Naive thymus-derived CD4-positive, alpha-beta T cell (primary cell): Measurements from ENCODE around the gene EPHA10. TPM values are rescaled to one million over a fixed set of nuclear protein-coding genes. Genes with fewer than 3 reads are reported as not detected.

Experiments used
- ATAC-seq: fragments of 150-1000 bp; cut with Tn5 transposase; 2 replicates; pipeline ENCODE4 v1.10.0; 2021; ENCODE audit warnings: mild to moderate bottlenecking, moderate library complexity
- CTCF ChIA-PET: fragments of 350-600 bp; sonication (Branson Sonifier 250); formaldehyde crosslinking; loops from one replicate; lab custom pipeline; 2021; ENCODE audit warnings: antibody characterized with exemption; lab: Charles Lee
- POLR2A ChIA-PET: fragments of 350-600 bp; sonication (Branson Sonifier 250); formaldehyde crosslinking; loops from one replicate; lab custom pipeline; 2021; ENCODE audit warnings: antibody characterized with exemption, inconsistent platforms; lab: Charles Lee
- DNase-seq, 9 donors: peaks; one replicate each; pipeline versions ENCODE4 v3.0.0 to v3.0.0-alpha.2; 2020 to 2022; ENCODE audit warnings: mixed read lengths in 1 of 9
- H3K27ac ChIP-seq: one replicate; pipeline ENCODE4 v1.7.0; 2013; ENCODE audit warnings: mild to moderate bottlenecking, low read depth, low read length, moderate library complexity
- H3K27me3 ChIP-seq, 2 donors: one replicate each; pipeline ENCODE4 v1.7.0; 2013; ENCODE audit warnings: low read length in 2 of 2, mild to moderate bottlenecking in 2 of 2, moderate library complexity in 2 of 2; ENCODE audit not compliant: control insufficient read depth in 2 of 2, insufficient read depth in 2 of 2
- H3K36me3 ChIP-seq, 3 experiments: 1 replicate in 2 of 3; 2 replicates in 1 of 3; pipeline ENCODE4 v1.7.0; 2013; ENCODE audit warnings: low read length in 3 of 3, mild to moderate bottlenecking in 3 of 3, moderate library complexity in 1 of 3; ENCODE audit not compliant: insufficient read depth in 3 of 3, control insufficient read depth in 2 of 3
- H3K4me1 ChIP-seq, 2 donors: one replicate each; pipeline ENCODE4 v1.7.0; 2013; ENCODE audit warnings: low read length in 2 of 2, mild to moderate bottlenecking in 2 of 2, moderate library complexity in 1 of 2; ENCODE audit not compliant: control insufficient read depth in 2 of 2, insufficient read depth in 2 of 2
- H3K4me3 ChIP-seq: 2 replicates; pipeline ENCODE4 v1.7.0; 2013; ENCODE audit warnings: mild to moderate bottlenecking, low read length
- H3K9me3 ChIP-seq, 3 experiments: 1 replicate in 2 of 3; 2 replicates in 1 of 3; pipeline ENCODE4 v1.7.0; 2013; ENCODE audit warnings: low read length in 3 of 3; ENCODE audit not compliant: control insufficient read depth in 2 of 3
- H3K27ac Mint-ChIP-seq, 9 donors: one replicate each; pipeline ENCODE4 v1.8.0; 2020 to 2022; ENCODE audit warnings: mixed read lengths in 9 of 9, mild to moderate bottlenecking in 8 of 9, moderate library complexity in 5 of 9, inconsistent platforms in 2 of 9
- H3K27me3 Mint-ChIP-seq, 5 donors: one replicate each; pipeline ENCODE4 v1.8.0; 2021 to 2022; ENCODE audit warnings: mixed read lengths in 5 of 5, mild to moderate bottlenecking in 1 of 5
- H3K36me3 Mint-ChIP-seq, 5 donors: one replicate each; pipeline ENCODE4 v1.8.0; 2020 to 2022; ENCODE audit warnings: mixed read lengths in 5 of 5, mild to moderate bottlenecking in 3 of 5, inconsistent platforms in 1 of 5
- H3K4me1 Mint-ChIP-seq, 7 donors: one replicate each; pipeline ENCODE4 v1.8.0; 2020 to 2022; ENCODE audit warnings: mixed read lengths in 7 of 7, mild to moderate bottlenecking in 3 of 7, inconsistent platforms in 1 of 7
- H3K4me3 Mint-ChIP-seq, 10 donors: one replicate each; pipeline ENCODE4 v1.8.0; 2020 to 2022; ENCODE audit warnings: mild to moderate bottlenecking in 10 of 10, mixed read lengths in 10 of 10, moderate library complexity in 6 of 10, inconsistent platforms in 2 of 10
- H3K9me3 Mint-ChIP-seq, 11 donors: one replicate each; pipeline ENCODE4 v1.8.0; 2020 to 2022; ENCODE audit warnings: mixed read lengths in 11 of 11, mild to moderate bottlenecking in 4 of 11, inconsistent platforms in 1 of 11, moderate library complexity in 1 of 11
- intact Hi-C, 2 donors: fragments of 100-400 bp; cut with micrococcal nuclease; formaldehyde crosslinking; loops; one replicate each; pipeline ENCODE4 v1.15.1; 2023
- polyA plus RNA-seq, 2 donors: library from polyadenylated mRNA; unstranded; fragments of 300-500 nt; fragmentation: Illumina TruSeq; gene quantifications; one replicate each; pipeline ENCODE4 v1.2.3, GENCODE V29; 2021
- total RNA-seq, 6 experiments: library from RNA in 5 of 6; stranded (reverse) in 5 of 6; gene quantifications; 1 replicate in 5 of 6; 2 replicates in 1 of 6; pipeline ENCODE4 v1.2.3 and lab custom pipeline; 2021 to 2026

The EPHA10 gene
- total and polyA plus RNA-seq, 7 experiments from 2014 or later, result 0.19 TPM; not detected in 6

DNA sequence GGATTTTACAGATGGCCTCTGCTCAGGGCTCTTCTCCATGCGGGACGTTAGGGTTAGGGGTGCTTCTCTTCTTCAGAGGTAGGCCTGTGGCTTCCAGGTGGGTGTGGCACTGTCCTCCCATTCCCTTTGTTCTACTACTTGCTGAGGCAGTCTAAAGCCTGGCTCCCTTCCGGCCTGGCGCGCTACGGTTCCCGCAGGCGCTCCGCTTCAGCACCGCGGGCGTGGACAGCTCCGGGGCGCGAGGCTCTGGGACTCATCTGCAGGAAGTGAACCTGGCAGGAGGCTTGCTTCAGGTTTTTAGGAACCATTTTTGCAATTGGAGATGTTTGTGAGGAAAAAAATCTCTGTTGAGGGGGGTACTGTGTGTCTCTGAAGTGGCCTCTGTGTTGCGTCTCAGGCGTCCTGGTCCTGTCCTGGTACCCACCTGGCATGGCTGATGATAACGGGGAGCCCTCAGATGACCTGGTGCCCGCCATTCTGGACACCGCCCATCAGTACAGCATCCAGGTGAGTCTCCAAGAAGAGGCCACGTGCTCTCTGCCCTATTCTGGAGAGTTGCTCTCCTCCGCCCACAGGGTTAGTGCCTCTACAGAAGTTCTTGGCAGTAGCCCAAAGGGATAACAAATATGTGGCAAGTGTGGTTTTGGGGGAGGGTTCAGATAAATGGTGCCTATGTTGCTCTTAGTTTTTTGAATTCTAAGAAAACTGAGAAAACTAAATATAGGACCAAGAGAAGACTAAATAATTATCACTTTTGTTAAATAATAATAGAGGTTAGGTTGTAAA lies 30.6 kb upstream of the EPHA10 start:
- H3K4me3 ChIP-seq, result no peak overlapping the region
- H3K4me1 ChIP-seq, result peaks cover 3 to 8% of the 10 kb centered on the region in 2 donors
- peaks cover 0 to 8% of the 10 kb centered on the region in 2 donors for H3K27me3 ChIP-seq
- DNase-seq (peak in 8 of 9 donors; percentile 15 to 71 (median 40)), ATAC-seq (peak; percentile 56)
- Mint-ChIP-seq H3K4me3 (peak overlapping the region; percentile 63 to 82 (median 75)), H3K27me3 (peaks cover 25 to 34% (median 29%) of the 10 kb centered on the region in 5 donors), H3K27ac (peak overlapping the region in 3 of 9 donors; percentile 32 to 46 (median 42)), H3K9me3 (peaks cover 0 to 2% (median 0%) of the 10 kb centered on the region in 11 donors), H3K36me3 (peaks cover 3 to 20% (median 10%) of the 10 kb centered on the region in 5 donors), H3K4me1 (peaks cover 8 to 25% (median 14%) of the 10 kb centered on the region in 7 donors)
- intact Hi-C loops, result loop anchor here (2.0 kb wide), 2 partner anchors 13 to 31 kb away; partner anchors contain the start of genes EPHA10 (in 1 of the 2) and YRDC (in 1 of the 2)
- H3K9me3 ChIP-seq, result no peaks in the 10 kb centered on the region
- H3K36me3 ChIP-seq, result peaks cover 0 to 14% (median 0%) of the 10 kb centered on the region in 3 experiments
- H3K27ac ChIP-seq, result no peak overlapping the region
- POLR2A ChIA-PET, result interaction anchor here (1.3 kb wide), 1 partner anchor 13 kb away, joined by 5 read pairs; the partner anchor contains the start of genes C1orf122 and YRDC
- CTCF ChIA-PET, result no interaction called here

DNA sequence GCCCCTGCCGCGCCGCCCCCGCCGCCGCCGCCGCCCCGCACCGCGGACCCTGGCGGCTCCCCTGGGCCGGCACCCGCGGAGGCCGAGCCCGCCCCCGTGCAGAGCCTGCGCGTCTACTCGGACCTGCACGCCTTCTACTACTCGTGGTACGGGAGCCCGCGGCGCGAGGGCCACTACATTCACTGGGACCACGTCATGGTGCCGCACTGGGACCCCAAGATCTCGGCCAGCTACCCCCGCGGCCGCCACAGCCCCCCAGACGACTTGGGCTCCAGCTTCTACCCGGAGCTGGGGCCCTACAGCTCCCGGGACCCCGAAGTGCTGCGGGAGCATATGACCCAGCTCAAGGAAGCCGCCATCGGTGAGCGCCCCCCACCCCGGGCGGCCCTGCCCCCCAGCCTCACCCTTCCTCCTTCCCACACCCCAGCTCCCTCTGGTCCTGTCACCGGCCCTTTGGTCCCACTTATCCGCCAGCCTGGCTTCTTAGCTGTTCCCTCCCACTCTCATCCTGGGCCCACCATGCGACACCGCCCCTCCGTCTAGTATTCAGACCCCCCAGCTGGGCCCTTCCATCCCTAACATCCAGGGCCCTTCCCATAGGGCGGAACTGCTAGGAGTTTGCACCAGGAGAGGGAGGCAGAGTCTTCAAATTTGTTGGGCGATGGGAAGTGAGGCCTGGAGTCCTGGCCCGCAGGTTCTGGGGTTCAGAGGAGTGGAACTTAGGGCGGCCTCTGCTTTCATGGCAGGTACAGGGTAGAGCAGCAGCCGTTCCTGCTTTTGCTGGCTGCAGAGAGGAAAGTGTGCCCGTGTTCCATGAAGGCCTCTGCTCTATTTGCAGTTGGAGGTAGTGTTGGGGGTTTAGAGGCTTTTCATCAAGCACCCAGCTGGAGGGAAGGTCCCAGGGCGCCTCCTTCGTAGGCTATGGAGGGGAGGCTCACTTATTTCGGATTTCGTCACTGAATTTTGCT lies 29.7 kb upstream of the EPHA10 start:
- CTCF ChIA-PET, result no interaction called here
- POLR2A ChIA-PET, result interaction anchor here (1.3 kb wide), 1 partner anchor 13 kb away, joined by 5 read pairs; the partner anchor contains the start of genes C1orf122 and YRDC
- Mint-ChIP-seq H3K4me3 (peak overlapping the region; percentile 23 to 82 (median 75)), H3K27me3 (peaks cover 32 to 42% (median 38%) of the 10 kb centered on the region in 5 donors), H3K9me3 (peaks cover 0 to 2% (median 0%) of the 10 kb centered on the region in 11 donors), H3K4me1 (peaks cover 8 to 25% (median 14%) of the 10 kb centered on the region in 7 donors), H3K36me3 (peaks cover 3 to 13% (median 7%) of the 10 kb centered on the region in 5 donors), H3K27ac (peak overlapping the region in 1 of 9 donors; percentile 42)
- no peaks in the 10 kb centered on the region for H3K9me3 ChIP-seq
- peaks cover 0 to 8% of the 10 kb centered on the region in 2 donors for H3K27me3 ChIP-seq
- H3K27ac ChIP-seq, result no peak overlapping the region
- H3K4me3 ChIP-seq, result no peak overlapping the region
- peaks cover 3 to 8% of the 10 kb centered on the region in 2 donors for H3K4me1 ChIP-seq
- DNase-seq (no peak), ATAC-seq (peak; percentile 26)
- intact Hi-C loops, result loop anchor here (2.0 kb wide), 2 partner anchors 14 to 30 kb away; partner anchors contain the start of genes EPHA10 (in 1 of the 2) and YRDC (in 1 of the 2)
- H3K36me3 ChIP-seq, result peaks cover 0 to 8% (median 0%) of the 10 kb centered on the region in 3 experiments

DNA sequence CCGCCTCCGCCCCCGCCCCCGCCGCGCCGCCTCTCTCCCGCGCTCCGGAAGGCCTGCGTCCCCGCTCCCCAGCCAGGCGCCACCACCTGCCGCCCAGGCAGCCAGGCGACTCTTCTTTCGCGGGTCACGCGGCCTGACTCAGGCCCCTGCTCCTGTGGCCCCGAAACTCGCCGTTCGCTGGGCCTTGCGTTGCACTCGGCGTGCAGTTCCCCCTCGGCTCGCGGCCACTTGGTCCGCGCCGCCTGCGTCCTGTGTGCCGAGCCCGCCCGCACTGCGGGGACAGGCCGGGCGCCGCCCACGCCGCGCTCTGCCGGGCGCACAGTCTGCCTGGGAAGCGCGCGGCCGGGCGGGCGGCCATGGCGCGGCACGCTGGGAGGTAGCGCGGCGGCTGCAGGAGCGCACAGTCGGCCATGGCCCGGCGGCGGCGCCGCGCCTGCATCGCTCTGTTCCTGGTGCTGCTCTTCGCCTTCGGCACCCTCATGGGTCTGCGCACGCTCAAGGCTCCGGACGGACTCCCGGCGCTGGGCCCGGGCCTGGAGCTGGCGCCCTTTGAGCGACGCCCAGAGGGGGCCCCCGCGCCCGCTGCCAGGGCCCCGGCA lies 29.0 kb upstream of the EPHA10 start, which contains the start of gene MANEAL:
MANEAL (plus strand) TSS at position 75 of the 599 bp plus-strand sequence; CDS start at position 411, 336 bp downstream.
- intact Hi-C loops, result loop anchor here (2.0 kb wide), 2 partner anchors 15 to 29 kb away; partner anchors contain the start of genes EPHA10 (in 1 of the 2) and YRDC (in 1 of the 2)
- ATAC-seq (peak; percentile 81), DNase-seq (peak in 5 of 9 donors; percentile 4 to 57 (median 24))
- H3K27me3 Mint-ChIP-seq, result peaks cover 33 to 43% (median 38%) of the 10 kb centered on the region in 5 donors
- Histone ChIP-seq H3K27me3 (peaks cover 0 to 8% of the 10 kb centered on the region in 2 donors), H3K36me3 (peaks cover 0 to under 1% (median 0%) of the 10 kb centered on the region in 3 experiments), H3K4me1 (peaks cover 3 to 8% of the 10 kb centered on the region in 2 donors), H3K9me3 (no peaks in the 10 kb centered on the region), H3K27ac (no peak within 1 kb of the TSS), H3K4me3 (no peak within 1 kb of the TSS)
- H3K27ac Mint-ChIP-seq, result no peak within 1 kb of the TSS
- H3K4me1 Mint-ChIP-seq, result peaks cover 8 to 25% (median 14%) of the 10 kb centered on the region in 7 donors
- CTCF ChIA-PET, result no interaction called here
- POLR2A ChIA-PET, result interaction anchor here (1.3 kb wide), 1 partner anchor 14 kb away, joined by 5 read pairs; the partner anchor contains the start of genes C1orf122 and YRDC
- H3K9me3 Mint-ChIP-seq, result no peaks in the 10 kb centered on the region
- H3K4me3 Mint-ChIP-seq, result peak within 1 kb of the TSS; percentile 35 to 82 (median 75)
- peaks cover 0 to 5% (median 1%) of the 10 kb centered on the region in 5 donors for H3K36me3 Mint-ChIP-seq

DNA sequence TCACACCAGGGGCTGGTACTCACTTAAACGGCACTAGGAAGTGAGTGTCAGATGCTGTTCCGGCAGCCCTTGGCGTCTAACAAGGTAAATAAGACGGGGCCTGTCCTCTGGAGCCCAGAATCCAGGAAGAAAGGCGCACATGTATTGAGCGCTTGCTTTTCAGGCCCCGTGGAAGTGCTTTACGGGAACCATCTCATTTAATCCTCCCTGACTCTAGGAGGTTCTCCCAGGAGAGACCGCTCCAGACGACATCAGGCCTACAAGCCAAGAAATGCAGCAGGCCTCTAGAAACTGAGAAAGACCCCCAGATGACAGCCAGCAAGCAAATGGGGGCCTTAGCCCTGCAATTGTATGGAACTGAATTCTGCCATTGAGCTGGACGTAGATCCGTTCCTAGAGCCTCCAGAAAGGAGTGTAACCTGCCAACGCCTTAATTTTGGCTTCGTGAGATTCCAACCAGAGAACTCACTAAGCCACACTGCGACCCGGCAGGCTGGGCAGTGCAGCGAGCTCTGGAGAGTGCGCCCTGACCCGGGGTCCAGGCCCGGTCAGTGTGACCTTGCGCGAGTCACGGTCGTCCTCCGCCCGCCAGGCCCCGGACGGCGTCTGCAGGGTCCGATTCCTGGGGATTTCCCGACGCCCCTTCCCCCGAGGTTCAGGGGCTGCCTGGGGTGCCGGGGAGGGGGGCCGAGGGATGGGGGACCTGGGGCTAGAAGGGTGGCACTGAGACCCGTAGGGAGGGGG lies 28.2 kb upstream of the EPHA10 start:
- no peaks in the 10 kb centered on the region for H3K9me3 Mint-ChIP-seq
- no peak overlapping the region for H3K27ac ChIP-seq
- ATAC-seq (no peak), DNase-seq (no peak)
- no peak overlapping the region for H3K4me3 ChIP-seq
- H3K27me3 Mint-ChIP-seq, result peaks cover 33 to 49% (median 43%) of the 10 kb centered on the region in 5 donors
- no peaks in the 10 kb centered on the region for H3K36me3 ChIP-seq
- H3K9me3 ChIP-seq, result no peaks in the 10 kb centered on the region
- intact Hi-C loops, result no loop called here
- peak overlapping the region; percentile 35 to 79 (median 52) for H3K4me3 Mint-ChIP-seq
- no peak overlapping the region for H3K27ac Mint-ChIP-seq
- H3K4me1 ChIP-seq, result peaks cover 3 to 8% of the 10 kb centered on the region in 2 donors
- CTCF ChIA-PET, result no interaction called here
- peaks cover 0 to 2% (median 0%) of the 10 kb centered on the region in 5 donors for H3K36me3 Mint-ChIP-seq
- peaks cover 8 to 25% (median 14%) of the 10 kb centered on the region in 7 donors for H3K4me1 Mint-ChIP-seq
- H3K27me3 ChIP-seq, result peaks cover 0 to 8% of the 10 kb centered on the region in 2 donors
- POLR2A ChIA-PET, result no interaction called here

DNA sequence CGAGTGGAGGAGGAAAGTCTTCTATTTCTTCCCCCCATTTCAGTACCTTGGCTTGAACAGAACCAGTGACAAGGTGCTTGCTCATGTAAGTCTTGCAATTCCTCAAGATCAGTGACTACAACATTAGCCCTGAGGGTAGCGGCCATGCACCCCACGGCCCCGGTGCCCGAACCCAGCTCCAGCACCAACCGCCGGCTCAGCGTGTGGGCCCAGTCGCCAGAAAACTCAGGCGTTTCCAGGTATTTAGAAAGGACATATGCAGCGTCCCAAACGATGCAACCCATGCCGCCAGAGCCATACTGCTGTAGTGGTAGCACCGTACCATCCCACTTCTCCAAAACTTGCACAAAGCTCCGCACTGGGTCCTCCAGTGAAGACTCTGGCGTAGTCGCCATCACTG lies 17.6 kb upstream of the EPHA10 start:
- POLR2A ChIA-PET, result interaction anchor here (0.7 kb wide), 1 partner anchor 106 kb away, joined by 3 read pairs; no protein-coding TSS in a partner anchor
- H3K4me1 ChIP-seq, result no peaks in the 10 kb centered on the region
- CTCF ChIA-PET, result no interaction called here
- no peaks in the 10 kb centered on the region for H3K9me3 ChIP-seq
- Mint-ChIP-seq H3K27me3 (peaks cover 13 to 32% (median 24%) of the 10 kb centered on the region in 5 donors), H3K27ac (no peak overlapping the region), H3K4me1 (peaks cover 0 to 2% (median 0%) of the 10 kb centered on the region in 7 donors), H3K36me3 (no peaks in the 10 kb centered on the region), H3K4me3 (no peak overlapping the region), H3K9me3 (no peaks in the 10 kb centered on the region)
- H3K4me3 ChIP-seq, result no peak overlapping the region
- ATAC-seq (no peak), DNase-seq (no peak)
- no peak overlapping the region for H3K27ac ChIP-seq
- H3K36me3 ChIP-seq, result no peaks in the 10 kb centered on the region
- H3K27me3 ChIP-seq, result no peaks in the 10 kb centered on the region
- intact Hi-C loops, result no loop called here
